GM18526 (cell line): ENCODE measurements around the gene MAN1C1.

Experiments
- POLR2A ChIP-seq: IDR thresholded peaks from 3 replicates; pipeline ENCODE4 v1.6.1; 2011; ENCODE audit not compliant: insufficient read length; ENCODE audit errors: extremely low read depth

Gene MAN1C1

GRCh38 chr1:25821112-25821476 lies 204.5 kb downstream of the MAN1C1 start:
- no peak for TF ChIP-seq POLR2A

GRCh38 chr1:25821630-25822091 lies 205.1 kb downstream of the MAN1C1 start:
- no peak for TF ChIP-seq POLR2A

- no peak for TF ChIP-seq POLR2A
These were observed 209.0 kb downstream of the MAN1C1 start for GRCh38 chr1:25825605-25826004.

- no peak for TF ChIP-seq POLR2A
These were observed 210.0 kb downstream of the MAN1C1 start for GRCh38 chr1:25826571-25826970.

GRCh38 chr1:25828491-25828890 lies 211.9 kb downstream of the MAN1C1 start:
- TF ChIP-seq POLR2A = no peak

GRCh38 chr1:25829046-25829445 lies 212.5 kb downstream of the MAN1C1 start:
- no peak for TF ChIP-seq POLR2A

- no peak for TF ChIP-seq POLR2A
These were observed 215.1 kb downstream of the MAN1C1 start for GRCh38 chr1:25831569-25832196.

GRCh38 chr1:25832336-25833037 lies 215.9 kb downstream of the MAN1C1 start:
- no peak for TF ChIP-seq POLR2A

- TF ChIP-seq POLR2A = no peak
These were observed 216.6 kb downstream of the MAN1C1 start for GRCh38 chr1:25833158-25833557.
